GM19324 (cell line): ENCODE results near the gene RGS6.
"Not testable (repeated sequence)": the region's sequence is repeated elsewhere in the genome, so short reads cannot be mapped to it uniquely, and the experiment has no call there.

Experiments
- ATAC-seq: cut with Tn5 transposase; IDR thresholded peaks from one replicate; pipeline ENCODE4 v1.9.1; 2021; ENCODE audit warnings: mild to moderate bottlenecking, moderate library complexity; ENCODE audit not compliant: unreplicated experiment, low FRiP score

Gene RGS6

GRCh38 chr14:71932229-71932981, at the start of gene RGS6:
Gene RGS6 (plus strand): TSS chr14:71932429.
- no peak for ATAC-seq

GRCh38 chr14:71883094-71883493, 49.1 kb upstream of the RGS6 start:
- no peak for ATAC-seq

- no peak for ATAC-seq
These were observed 46.9 kb upstream of the RGS6 start for GRCh38 chr14:71885301-71885700.

- ATAC-seq: not testable (repeated sequence)
These were observed 44.4 kb upstream of the RGS6 start for GRCh38 chr14:71887802-71888201.

GRCh38 chr14:71890541-71890940, 41.7 kb upstream of the RGS6 start:
- no peak for ATAC-seq

GRCh38 chr14:71891185-71891584, 41.0 kb upstream of the RGS6 start:
- no peak for ATAC-seq

GRCh38 chr14:71891970-71892369, 40.3 kb upstream of the RGS6 start:
- no peak for ATAC-seq

- ATAC-seq: no peak
These were observed 27.2 kb upstream of the RGS6 start for GRCh38 chr14:71905031-71905430.

GRCh38 chr14:71905860-71906259, 26.4 kb upstream of the RGS6 start:
- no peak for ATAC-seq

GRCh38 chr14:71907793-71908515, 24.3 kb upstream of the RGS6 start:
- ATAC-seq: no peak

- no peak for ATAC-seq
These were observed 20.6 kb upstream of the RGS6 start for GRCh38 chr14:71911669-71912068.

GRCh38 chr14:71913342-71913741, 18.9 kb upstream of the RGS6 start:
- no peak for ATAC-seq

GRCh38 chr14:71918955-71919354, 13.3 kb upstream of the RGS6 start:
- no peak for ATAC-seq

GRCh38 chr14:71923513-71923912, 8.7 kb upstream of the RGS6 start:
- no peak for ATAC-seq

GRCh38 chr14:71931492-71932228, 569 bp upstream of the RGS6 start:
- no peak for ATAC-seq

GRCh38 chr14:71933001-71933587, 865 bp downstream of the RGS6 start:
- ATAC-seq: no peak

GRCh38 chr14:71938273-71938672, 6.0 kb downstream of the RGS6 start:
- not testable (repeated sequence) for ATAC-seq

- not testable (repeated sequence) for ATAC-seq
These were observed 7.1 kb downstream of the RGS6 start for GRCh38 chr14:71939344-71939743.

- not testable (repeated sequence) for ATAC-seq
These were observed 8.3 kb downstream of the RGS6 start for GRCh38 chr14:71940500-71940899.

- not testable (repeated sequence) for ATAC-seq
These were observed 9.4 kb downstream of the RGS6 start for GRCh38 chr14:71941616-71942015.
